HG03354 (cell line): ENCODE measurements around the gene ARHGAP1.

ENCODE experiments used
- ATAC-seq: cut with Tn5 transposase; IDR thresholded peaks from one replicate; pipeline ENCODE4 v1.9.1; 2021; ENCODE audit warnings: mild to moderate bottlenecking; ENCODE audit not compliant: unreplicated experiment, poor library complexity, severe bottlenecking

The ARHGAP1 gene

DNA sequence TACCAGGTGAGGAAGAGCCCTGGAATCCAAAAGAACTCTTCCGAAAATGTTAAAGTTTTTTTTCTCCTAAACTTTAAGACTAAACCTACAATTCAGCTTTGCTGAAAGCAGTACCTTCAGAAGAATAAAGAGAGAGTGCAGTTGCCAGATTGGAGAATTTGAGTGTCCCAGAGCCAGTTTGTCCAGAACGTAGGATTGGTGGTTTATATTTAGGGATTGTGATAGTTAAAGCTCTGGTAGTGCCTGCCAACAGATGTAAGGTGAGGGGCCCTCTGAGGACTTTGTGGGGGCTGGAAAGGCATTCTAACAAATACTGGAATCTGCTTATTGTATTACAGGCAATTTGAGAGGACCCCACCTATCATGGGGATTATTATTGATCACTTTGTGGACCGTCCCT lies 43.2 kb downstream of the ARHGAP1 start:
- ATAC-seq, result no peak

DNA sequence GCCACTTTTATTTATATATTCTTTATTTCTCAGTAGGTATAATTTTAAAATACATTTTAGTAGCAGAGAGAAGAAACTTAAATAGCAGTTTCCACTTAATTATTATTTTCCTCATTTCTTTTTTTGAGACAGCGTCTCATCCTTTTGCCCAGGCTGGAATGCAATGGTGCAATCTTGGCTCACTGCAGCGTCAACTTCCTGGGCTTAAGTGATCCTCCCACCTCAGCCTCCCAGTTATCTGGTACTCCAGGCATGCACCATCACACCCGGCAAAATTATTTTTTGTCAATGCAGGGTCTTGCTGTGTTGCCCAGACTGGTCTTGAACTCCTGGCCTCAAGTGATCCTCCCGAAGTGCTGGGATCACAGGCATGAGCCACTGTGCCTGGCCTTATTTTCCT lies 44.8 kb downstream of the ARHGAP1 start:
- ATAC-seq, result no peak

DNA sequence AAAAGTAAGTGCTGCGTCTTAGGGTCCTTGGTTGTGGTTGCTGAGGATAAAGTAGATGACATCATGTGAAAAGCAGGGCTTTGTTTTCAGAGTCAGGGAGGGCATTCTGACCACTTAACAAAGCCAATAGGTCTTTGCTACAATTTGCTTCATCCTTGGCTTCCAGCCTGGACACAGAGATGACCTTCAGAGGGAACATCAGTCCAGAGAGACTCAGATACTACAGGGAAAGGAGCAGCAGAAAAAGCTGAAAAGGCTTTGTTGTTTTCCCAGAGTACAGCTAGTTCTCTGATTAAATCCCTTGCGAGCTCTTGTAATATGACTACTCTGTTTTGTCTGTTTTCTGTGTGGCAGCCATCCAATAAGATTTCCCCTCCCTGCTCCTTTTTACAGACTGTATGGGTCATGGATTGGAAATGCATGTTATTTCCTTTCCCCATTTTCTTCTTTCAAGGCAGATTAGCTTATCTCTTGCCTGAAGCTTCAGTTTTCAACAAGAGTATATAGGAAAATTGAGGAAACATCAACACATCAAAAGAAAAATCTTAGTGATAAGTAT lies 51.2 kb downstream of the ARHGAP1 start:
- ATAC-seq, result no peak

DNA sequence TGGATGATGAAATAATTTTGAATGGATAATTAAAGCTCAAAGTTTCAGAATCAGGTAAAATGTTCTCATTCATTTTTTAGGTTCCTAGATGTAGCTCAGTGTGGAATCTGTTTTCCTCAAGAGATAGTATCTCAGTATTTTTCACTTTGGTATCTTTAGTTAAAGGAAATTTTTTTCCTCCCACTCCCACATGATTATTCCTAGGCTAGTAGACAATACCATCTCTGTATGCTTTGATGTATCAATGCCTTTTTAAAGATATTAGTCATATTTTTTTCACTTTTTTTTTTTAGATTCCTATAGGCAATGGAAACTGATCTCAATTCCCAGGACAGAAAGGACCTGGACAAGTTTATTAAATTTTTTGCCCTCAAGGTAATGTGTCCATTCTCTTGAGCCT lies 56.4 kb downstream of the ARHGAP1 start:
- no peak for ATAC-seq

DNA sequence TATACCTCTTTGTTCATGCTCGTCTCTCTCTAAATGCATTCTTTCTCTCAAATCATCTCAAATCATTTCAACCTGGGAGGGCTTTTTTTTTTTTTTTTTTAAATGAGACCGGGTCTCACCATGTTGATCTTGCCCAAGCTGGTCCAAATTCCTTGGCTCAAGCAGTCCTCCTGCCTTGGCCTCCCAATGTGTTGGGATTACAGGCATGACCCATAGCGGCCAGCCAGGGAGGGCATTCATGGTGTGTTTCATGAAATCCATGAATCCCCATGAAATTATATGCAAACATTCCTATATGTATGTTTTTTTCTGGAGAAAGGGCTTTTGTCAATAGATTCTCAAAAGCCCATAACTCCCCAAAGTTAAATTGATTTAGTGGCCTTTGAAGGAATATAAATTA lies 56.9 kb downstream of the ARHGAP1 start:
- no peak for ATAC-seq

DNA sequence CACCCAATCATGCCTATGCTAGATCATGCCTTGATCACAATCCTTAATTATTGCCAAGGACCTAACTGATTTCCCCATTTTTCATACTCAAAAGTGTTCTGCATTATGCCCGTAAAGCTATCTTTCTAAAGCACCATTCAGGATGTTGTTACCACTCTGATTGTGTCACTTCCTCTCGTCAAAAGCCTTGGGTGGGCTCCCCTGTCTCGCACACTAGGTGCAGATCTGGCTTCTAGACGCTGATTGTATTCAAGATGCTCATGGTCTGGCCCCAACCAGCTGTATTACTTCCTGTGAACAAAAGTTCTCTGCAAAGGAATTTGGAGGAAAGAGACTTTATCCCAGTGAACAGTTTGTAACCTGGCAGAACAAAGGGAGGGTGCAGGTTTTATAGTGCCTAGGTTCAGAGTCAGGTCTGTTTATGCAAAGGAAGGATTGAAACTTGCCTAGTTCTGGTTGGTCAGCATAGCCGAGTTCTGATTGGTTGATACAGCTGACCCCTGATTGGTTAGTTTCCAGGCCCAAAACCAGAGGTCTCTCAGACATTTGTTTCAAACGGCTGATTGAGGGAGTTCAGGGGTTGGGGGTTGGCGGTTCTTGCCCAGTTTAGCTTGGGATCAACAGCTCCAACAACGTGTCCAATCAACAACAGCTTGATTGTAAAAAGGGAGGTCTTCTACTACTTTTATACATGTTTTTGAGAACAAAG lies 57.6 kb downstream of the ARHGAP1 start:
- no peak for ATAC-seq

DNA sequence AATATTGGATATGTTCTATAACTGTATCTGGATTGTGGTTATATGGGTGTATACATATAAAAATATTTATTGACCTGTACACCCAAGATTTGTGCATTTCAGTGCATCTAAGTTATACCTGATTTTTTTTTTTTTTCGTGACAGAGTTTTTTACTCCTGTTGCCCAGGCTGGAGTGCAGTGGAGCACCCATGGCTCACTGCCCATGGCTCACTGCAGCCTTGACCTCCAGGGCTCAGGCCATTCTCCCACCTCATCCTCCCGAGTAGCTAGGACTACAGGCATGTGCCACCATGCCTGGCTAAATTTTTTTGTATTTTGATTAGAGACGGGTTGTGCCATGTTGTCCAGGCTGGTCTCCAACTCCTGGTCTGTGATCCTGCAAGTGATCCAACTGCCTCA lies 58.8 kb downstream of the ARHGAP1 start:
- no peak for ATAC-seq

DNA sequence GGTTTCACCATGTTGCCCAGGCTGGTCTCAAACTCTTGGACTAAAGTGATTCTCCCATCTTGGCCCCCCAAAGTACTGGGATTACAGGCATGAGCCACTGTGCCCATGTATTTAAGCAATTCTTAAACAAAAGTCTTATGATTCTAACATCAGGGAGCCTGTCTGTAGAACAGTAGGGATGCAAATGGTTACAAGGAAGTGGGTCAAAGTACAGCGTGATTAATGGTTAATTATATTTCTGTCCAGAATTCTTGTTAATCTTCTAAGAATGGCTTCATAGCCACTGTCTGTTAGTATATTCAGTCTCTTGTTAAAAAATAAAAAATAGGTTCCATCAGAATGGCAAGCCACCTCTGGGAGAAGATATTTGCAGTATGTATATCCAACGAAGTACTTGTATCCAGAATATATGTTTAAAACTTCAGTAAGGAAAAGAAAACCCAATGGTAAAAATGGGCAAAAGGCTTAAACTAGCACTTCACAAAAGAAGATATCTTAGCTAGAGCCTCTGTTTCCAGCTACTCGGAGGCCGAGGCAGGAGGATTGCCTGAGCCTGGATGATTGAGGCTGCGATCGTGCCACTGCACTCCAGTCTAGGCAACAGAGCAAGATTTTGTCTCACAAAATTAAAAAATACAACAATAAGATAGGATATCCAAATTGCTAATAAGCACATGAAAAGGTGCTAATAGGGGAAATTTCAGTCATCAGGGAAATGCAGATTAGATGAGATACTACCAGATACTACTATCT lies 60.2 kb downstream of the ARHGAP1 start:
- ATAC-seq, result no peak

DNA sequence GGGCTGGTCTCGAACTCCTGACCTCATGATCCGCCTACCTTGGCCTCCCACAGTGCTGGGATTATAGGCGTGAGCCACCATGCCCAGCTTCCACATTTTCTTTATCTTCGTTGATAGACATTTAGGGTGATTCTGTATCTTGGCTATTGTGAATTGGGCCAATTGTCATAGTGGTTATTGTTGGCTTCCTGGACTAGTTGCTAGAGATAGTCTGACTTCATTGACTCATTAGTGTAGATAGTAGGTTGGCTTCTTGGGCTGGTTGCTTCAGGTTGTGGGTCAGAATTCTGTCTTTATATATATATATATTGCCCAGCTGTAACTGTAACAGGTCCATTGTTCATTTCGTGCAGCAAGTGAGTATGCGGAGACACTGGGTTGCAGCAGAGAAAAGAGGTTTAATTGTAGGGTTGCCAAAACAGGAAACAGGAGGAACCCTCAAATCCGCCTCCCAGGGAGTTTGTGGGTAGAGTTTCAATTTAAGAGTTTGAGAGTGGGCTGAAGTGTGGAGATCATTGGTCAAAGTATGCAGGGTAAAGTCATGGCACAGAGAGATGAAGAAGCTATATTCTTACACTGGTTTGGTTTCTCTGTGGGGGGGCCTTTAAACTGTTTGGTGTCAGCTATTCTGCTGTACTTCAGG lies 61.1 kb downstream of the ARHGAP1 start:
- ATAC-seq, result no peak

DNA sequence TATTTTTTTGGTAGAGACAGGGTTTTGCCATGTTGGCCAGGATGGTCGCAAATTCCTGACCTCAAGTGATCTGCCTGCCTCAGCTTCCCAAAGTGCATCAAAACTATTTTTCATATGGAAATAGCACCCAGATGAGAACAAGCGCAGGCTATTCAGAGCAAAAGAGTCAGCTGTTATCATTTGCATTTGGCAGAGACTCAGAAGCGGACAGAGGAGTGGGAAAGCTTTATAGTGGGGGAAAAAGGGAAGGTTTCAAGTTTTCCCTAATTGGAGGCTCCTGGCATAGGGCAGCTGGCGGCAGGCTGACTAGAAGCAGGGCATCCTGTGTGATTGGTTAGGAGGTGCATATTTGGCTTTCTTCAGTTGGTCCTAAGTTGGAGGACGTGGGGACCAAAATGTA lies 62.9 kb downstream of the ARHGAP1 start:
- no peak for ATAC-seq

DNA sequence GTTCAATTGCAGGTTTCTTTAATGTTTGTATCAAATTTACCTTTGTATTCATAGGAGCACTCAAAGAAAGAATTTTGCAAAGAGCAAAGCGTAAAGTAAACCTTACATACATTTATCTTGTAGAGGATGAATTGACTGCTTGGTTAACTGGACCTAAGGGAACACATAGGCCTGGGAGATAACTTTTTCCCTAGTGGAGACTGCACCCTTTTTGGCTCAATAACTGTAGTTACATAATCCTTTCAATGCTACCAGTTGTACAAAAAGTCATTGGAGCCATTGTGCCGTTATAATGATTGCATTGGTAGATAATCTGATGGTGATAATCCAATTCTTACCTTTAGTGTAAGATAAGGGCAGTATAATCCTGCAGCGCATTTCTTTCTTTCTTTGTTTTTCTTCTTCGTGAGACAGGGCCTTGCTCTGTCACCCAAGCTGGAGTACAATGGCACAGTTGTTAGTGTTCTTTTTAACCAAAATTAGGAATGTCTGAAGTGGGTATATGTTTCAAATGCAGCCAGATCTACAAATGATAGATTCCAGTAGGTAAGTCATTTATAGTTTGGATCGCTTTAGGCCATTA lies 64.8 kb downstream of the ARHGAP1 start:
- no peak for ATAC-seq

DNA sequence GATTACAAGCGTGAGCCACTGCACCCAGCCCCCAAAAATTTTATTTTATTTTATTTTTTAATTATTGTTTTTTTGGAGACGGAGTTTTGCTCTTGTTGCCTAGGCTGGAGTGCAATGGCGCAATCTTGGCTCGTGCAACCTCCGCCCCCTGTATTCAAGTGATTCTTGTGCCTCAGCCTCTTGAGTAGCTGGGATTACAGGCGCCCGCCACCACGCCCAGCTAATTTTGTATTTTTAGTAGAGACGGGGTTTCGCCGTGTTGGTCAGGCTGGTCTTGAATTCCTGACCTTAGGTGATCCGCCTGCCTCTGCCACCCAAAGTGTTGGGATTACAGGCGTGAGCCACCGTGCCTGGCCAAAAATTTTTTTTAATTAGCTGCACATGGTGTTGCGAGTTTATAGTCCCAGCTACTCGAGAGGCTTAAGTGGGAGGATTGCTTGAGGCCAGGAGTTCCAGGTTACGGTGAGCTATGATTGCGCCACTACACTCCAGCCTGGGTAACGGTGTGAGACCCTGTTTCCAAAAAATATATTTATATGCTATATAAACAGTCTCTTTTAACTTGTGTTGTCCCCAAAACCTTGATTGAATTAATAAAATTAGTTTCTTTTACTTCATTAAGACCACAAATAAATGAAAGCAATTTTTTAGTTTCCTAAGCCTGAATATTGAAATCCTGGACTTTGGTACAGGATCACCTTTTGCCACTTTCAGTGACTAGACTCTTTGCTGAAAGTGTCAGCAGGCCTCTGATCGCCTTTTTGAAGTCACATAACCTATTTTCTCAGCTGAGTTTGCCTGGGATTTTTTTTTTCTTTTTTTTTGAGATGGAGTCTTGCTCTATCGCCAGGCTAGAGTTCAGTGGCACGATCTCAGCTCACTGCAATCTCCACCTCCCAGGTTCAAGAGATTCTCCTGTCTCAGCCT lies 66.9 kb downstream of the ARHGAP1 start:
- ATAC-seq, result no peak

DNA sequence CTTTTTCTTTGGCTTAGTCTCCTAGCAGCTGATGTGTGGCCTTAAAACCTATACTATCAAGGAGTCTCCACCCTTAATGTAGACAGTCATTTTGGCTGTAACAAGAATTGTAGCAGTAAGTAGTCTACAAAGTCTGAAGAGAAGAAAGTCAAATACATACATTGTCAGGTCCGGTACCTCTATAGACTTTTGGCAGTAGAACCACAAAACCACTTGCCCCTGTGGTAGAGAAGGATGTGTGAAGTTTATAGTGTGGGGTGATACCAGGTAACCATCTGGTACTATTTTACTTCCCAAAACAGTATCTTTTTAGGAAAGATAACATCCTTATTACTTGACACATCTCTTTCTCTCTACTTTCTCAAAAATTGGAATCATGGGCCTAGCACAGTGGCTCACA lies 67.9 kb downstream of the ARHGAP1 start:
- ATAC-seq, result no peak

DNA sequence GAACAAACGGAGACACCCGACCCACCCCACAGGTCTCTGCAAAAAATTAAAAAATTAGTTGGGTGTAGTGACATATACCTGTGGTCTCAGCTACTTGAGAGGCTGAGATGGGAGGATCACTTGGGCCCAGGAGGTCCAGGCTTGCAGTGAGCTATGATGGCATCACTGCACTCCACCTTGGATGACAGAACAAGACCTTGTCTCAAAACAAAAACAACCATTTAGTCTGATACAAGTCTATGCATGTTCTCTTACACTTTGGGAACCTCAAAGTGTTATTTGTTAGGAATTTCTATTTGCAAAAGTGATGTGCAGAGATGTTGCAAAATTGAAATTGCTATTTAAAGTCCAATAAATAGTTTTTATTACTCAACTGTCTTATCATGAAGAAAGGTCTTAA lies 68.7 kb downstream of the ARHGAP1 start:
- ATAC-seq, result no peak

DNA sequence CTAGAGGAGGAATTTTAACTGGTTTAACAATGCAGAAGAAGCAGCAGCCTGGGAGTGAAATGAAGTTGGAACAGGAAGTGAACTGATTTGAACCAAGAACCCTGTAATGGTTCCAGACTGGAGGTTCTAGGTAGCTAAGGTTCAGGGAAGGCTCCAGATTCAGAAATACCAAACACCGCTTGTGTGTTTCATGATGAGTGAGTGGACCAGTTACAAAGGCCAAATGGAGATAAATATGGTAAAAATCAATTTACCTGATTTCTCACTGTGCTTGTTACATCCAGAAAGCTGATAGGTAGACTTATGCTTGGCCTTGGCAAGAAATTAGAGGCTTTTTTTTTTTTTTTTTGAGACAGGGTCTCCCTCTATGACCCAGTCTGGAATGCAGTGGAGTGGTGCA lies 70.2 kb downstream of the ARHGAP1 start:
- no peak for ATAC-seq

DNA sequence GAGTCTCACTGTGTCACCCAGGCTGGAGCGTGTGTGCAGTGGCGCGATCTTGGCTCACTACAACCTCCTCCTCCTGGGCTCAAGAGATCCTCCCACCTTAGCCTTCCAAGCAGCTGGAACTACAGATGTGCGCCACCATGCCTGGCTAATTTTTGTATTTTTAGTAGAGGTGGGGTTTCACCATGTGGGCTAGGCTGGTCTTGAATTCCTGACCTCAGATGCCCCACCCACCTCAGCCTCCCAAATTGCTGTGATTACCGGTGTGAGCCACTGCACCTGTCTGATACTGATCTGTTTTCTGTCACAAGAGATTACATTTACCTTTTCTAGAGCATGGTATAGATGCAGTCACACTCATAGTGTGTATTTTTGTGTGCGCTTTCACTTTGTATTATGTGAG lies 71.5 kb downstream of the ARHGAP1 start:
- ATAC-seq, result no peak
